ENCODE results near the gene CSH1.
"Not testable (repeated sequence)": the region's sequence is repeated elsewhere in the genome, so short reads cannot be mapped to it uniquely, and the experiment has no call there.

DNA sequence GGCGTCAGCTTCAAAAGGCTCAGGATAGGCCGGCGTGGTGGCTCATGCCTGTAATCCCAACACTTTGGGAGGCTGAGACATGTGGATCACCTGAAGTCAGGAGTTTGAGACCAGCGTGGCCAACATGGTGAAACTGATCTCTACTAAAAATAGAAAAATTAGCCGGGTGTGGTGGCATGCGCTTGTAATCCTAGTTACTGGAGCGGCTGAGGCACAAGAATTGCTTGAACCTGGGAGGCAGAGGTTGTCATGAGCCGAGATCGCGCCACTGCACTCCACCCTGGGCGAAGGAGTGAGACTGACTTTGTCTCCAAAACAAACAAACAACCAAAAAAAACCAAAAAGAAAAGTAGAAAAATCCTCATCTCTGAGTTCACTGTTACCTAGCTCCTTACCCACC, 11.3 kb downstream of the CSH1 start:
- not testable (repeated sequence) for TF ChIP-seq YY1 (IDR thresholded peaks at IDR 0.05; ENCODE audit: insufficient read depth, insufficient read length); ZNF274 (IDR thresholded peaks at IDR 0.05; ENCODE audit: low read depth, low read length)
